Stimulated activated CD8-positive, alpha-beta memory T cell treated with anti-CD3 and anti-CD28 coated beads, Interleukin-7, amount 100 ng/mL, for 48 hours (primary cell): Measurements from ENCODE around the gene MAPK6.

Source experiments
- DNase-seq, 2 donors: peaks; one replicate each; pipeline ENCODE4 v3.0.0-alpha.2; 2020; ENCODE audit warnings: low read depth in 1 of 2; ENCODE audit errors: extremely low read depth in 1 of 2

MAPK6 gene

DNA sequence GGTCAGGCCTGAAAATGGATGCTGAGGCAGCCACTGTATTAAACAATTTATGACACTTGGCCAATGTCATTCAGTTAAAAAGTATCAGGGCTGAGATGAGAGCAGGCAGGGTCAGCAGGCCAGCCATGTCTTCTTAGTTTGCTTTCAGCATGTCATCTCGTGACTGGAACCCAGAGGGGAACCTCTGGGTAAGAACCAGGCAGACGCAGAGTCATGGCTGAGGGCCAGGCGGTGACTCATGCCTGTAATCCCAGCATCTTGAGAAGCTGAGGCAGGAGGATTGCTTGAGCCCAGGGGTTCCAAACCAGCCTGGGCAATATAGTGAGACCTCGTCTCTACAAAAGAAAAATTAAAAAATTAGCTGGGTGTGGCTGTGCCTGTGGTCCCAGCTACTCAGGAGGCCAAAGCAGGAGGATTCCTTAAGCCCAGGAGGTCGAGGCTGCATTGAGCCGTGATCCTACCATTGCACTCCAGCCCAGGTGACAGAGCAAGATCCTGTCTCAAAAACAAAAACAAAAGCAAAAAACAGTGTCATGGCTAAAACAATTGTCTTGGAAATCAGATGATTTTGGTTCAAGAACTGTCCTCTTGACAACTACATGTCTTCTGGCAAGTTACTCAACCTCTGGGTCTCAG is 81.9 kb downstream of the MAPK6 start:
- DNase-seq, result no peak

DNA sequence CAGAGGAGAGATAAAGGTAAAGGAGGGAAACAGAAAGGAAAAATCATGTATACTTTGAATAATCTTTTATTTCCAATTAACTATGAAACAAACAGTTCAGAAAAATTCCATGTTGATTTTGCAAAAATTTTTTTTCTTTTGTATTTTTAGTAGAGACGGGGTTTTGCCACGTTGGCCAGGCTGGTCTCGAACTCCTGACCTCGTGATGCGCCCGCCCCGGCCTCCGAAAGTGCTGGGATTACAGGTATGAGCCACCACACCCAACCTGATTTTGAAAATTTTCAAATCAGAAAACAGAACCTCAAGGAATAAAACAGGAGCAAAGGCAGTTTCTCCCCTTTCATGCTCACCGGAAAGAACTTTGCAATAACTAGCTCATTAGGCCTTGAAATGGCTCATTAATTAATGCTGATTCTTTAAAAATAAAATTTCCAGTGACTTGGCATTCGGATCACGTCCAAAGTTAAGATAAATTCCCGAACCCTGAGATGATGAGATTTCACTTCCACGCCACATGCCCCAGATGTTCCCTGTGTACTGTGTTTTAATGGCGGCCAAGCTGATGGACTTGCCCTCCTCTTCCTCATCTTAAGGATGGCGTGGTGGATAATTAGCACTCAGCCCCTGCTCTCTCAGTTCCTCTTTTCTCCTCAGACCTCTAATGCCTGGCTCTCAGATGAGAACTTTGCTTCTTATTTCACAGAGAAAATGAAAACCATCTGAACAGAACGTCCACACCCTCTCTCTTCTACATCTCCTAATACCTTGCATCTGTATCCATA is 82.7 kb downstream of the MAPK6 start:
- no peak for DNase-seq

DNA sequence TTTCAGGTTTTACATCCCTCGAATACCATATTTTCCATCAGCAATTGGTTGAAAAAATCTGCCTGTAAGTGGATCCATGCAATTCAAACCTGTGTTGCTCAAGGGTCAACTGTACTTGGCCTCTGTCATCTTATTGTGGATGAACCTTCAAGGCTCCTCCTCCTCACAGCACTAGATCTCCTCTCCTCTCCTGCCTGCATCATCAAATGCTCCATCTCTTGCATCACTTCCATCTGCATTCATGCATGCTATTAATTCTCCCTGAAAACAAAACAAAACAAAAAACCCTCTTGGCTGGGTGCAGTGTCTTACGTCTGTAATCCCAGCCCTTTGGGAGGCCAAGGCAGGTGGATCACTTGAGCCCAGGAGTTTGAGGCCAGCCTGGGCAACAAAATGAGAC is 83.4 kb downstream of the MAPK6 start:
- DNase-seq, result no peak

- no peak for DNase-seq
These were observed 84.5 kb downstream of the MAPK6 start for GRCh38 chr15:52103217-52104207.

GRCh38 chr15:52104532-52105004 is 85.5 kb downstream of the MAPK6 start:
- DNase-seq, result no peak

GRCh38 chr15:52105846-52106245 is 86.8 kb downstream of the MAPK6 start:
- no peak for DNase-seq

- no peak for DNase-seq
These were observed 87.6 kb downstream of the MAPK6 start for GRCh38 chr15:52106641-52107040.

- no peak for DNase-seq
These were observed 88.2 kb downstream of the MAPK6 start for GRCh38 chr15:52107238-52107637.

DNA sequence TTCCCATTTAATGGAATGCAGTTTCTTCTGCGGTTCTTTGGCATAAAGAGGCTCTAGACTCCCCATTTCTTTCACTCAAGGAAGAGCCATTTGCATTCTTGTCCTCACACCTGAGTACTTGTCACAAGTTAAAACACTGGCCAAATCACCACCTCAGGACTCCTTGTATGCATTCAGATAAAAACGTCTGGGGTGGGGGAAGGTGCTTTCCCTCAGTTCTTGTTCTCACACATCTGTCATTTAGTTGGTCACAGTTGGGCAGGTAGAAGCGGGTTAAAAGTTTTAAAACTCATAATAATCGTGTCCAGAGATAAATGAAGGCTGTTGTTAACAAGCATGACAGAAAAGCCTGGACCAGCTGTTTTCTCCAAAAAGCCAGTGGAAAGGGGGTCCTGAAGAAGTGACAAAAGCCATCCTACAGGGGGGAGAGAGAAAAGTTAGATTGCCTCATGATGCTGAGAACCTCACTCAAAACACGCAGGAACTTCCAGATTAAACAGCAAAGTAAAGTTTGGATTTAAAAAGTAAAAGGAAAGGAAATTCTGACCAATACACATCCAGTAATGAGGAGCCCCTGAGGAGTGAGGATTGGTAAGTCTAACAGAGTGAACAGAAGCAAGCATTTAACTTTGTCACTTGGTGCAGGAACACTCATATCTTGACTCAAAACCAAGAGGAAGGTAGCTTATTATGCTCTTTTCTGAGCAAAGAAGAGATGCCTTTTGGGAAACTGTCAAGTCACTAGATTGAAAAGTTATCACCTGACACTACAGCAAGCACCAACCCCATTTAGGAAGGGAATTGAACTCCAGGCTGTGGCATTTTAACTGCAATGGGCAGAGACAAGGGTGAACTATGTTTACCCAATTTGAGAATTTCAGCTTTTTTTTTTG is 90.8 kb downstream of the MAPK6 start:
- no peak for DNase-seq

- DNase-seq, result no peak
These were observed 92.6 kb downstream of the MAPK6 start for GRCh38 chr15:52111517-52112202.

DNA sequence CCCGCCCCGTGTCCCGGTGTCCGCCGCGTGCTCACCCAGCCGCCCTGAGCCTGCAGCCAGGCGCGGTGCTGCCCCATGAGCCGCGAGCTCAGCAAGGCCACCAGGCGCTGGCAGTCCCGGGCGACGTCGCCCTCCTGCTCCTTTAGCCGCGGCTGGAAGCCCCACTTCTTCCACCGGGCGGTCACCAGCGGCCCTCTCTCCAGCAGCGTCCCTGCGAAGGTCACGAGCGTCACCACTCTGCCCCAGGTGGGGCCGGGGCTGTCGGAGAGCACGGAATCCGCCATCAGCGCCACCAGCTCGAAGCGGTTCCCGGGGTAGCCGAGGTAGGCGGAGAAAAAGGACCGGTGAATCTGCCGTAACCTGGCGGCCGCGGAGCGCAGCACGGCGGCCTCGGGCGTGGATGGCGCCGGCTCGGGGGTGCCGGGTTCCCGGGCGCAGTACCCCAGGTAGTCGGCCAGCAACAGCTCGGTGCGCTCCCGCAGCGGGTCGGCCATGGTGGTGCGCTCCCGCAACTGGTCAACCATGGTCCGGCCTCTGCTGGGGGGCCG is 93.3 kb downstream of the MAPK6 start:
- DNase-seq, result no peak

- no peak for DNase-seq
These were observed 94.2 kb downstream of the MAPK6 start for GRCh38 chr15:52113235-52113634.

GRCh38 chr15:52113708-52114107 is 94.7 kb downstream of the MAPK6 start:
- DNase-seq, result no peak

GRCh38 chr15:52114261-52115055 is 95.4 kb downstream of the MAPK6 start:
- DNase-seq, result no peak

DNA sequence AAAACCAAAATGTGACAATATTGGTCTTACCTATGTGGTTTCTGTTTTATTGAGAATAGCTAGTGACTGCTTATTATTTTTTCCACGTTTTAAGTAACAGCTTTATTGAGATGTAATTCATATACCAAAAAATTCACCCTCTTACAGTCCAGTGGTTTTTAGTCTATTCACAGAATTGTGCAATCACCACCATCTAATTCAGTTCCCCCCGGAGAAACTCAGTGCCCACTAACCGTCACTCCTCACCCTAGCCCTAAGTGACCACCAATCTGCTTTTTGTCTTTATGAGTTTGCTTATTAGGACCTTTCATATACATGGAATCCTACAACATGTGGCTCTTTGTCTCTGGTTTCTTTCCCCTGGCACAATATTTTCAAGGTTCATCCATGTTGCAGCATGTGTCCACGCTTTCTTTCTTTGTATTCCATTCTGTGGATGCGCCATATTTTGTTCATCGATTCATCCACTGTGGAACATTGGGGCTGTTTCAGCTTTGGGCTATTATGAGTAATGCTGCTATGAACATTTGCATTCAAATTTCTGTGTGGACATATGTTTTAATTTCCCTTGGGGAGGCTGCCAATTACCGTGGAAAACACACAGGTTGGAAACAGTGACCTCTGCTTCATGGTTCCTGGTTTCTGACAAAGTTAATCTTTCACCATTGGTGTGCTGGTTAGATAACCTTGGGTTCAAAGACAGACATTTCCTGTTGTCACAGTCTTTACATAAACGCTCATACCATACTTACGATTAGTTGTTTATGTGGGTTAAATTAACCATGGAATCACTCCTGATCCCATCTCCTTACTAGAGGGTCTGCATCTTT is 96.8 kb downstream of the MAPK6 start:
- no peak for DNase-seq
